Endothelial cell (in vitro differentiated cells): Measurements from ENCODE around the gene HS3ST5. TPM values are rescaled to one million over a fixed set of nuclear protein-coding genes. Genes with fewer than 3 reads are reported as not detected.

Experiments used
- DNase-seq: peaks from one replicate; pipeline ENCODE4 v3.0.0; 2021; ENCODE audit warnings: low spot score
- H3K27ac Mint-ChIP-seq: one replicate; pipeline ENCODE4 v1.8.0; 2021; ENCODE audit warnings: mixed read lengths, inconsistent platforms; ENCODE audit not compliant: unreplicated experiment
- H3K27me3 Mint-ChIP-seq: one replicate; pipeline ENCODE4 v1.8.0; 2021; ENCODE audit warnings: mild to moderate bottlenecking, moderate library complexity, mixed read lengths, inconsistent platforms; ENCODE audit not compliant: unreplicated experiment
- H3K36me3 Mint-ChIP-seq: one replicate; pipeline ENCODE4 v1.8.0; 2021; ENCODE audit warnings: mild to moderate bottlenecking, low read depth, mixed read lengths, inconsistent platforms; ENCODE audit not compliant: unreplicated experiment
- H3K4me1 Mint-ChIP-seq: one replicate; pipeline ENCODE4 v1.8.0; 2021; ENCODE audit warnings: mild to moderate bottlenecking, mixed read lengths, inconsistent platforms; ENCODE audit not compliant: unreplicated experiment
- H3K4me3 Mint-ChIP-seq: one replicate; pipeline ENCODE4 v1.8.0; 2021; ENCODE audit warnings: mild to moderate bottlenecking, mixed read lengths, inconsistent platforms; ENCODE audit not compliant: unreplicated experiment
- H3K9me3 Mint-ChIP-seq: one replicate; pipeline ENCODE4 v1.8.0; 2021; ENCODE audit warnings: mixed read lengths, inconsistent platforms; ENCODE audit not compliant: unreplicated experiment
- total RNA-seq: library from RNA; stranded (reverse); fragmentation: NEBNext Ultra II Directional; extraction: Animal tissue kit (Norgen Biotek cat#: 25700); gene quantifications from one replicate; pipeline ENCODE4 v1.2.1, GENCODE V29; 2021; ENCODE audit not compliant: unreplicated experiment
- TF ChIP-seq, protein P1 (sequence below): fragments of 200-600 bp; sonication (generic); IDR thresholded peaks from one replicate; pipeline ENCODE4 v1.5.0; 2021; ENCODE audit warnings: antibody characterized with exemption; ENCODE audit not compliant: unreplicated experiment

The HS3ST5 gene
- total RNA-seq, 1 donor from 2014 or later, result 0.51 TPM

DNA sequence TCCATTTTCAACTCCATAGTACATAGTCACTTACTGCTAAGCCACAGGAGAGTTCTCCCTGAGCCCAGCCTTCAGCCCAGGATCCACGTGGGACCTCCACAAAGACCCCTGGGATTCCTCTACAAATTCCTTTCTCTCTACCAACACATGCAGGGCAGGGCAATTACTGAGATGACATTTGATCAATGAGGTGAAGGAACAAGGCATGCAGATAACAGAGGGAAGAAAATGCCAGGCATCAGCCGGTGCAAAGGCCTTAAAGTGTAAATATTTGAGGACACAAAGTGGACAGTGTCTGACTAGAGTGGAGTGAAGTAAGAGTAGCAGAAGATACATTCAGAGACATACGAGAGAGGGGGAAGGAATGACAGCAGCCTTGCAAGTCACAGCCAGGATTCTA, 70.2 kb downstream of the HS3ST5 start:
- TF ChIP-seq, protein P1, sequence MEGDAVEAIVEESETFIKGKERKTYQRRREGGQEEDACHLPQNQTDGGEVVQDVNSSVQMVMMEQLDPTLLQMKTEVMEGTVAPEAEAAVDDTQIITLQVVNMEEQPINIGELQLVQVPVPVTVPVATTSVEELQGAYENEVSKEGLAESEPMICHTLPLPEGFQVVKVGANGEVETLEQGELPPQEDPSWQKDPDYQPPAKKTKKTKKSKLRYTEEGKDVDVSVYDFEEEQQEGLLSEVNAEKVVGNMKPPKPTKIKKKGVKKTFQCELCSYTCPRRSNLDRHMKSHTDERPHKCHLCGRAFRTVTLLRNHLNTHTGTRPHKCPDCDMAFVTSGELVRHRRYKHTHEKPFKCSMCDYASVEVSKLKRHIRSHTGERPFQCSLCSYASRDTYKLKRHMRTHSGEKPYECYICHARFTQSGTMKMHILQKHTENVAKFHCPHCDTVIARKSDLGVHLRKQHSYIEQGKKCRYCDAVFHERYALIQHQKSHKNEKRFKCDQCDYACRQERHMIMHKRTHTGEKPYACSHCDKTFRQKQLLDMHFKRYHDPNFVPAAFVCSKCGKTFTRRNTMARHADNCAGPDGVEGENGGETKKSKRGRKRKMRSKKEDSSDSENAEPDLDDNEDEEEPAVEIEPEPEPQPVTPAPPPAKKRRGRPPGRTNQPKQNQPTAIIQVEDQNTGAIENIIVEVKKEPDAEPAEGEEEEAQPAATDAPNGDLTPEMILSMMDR, result no peak
- Mint-ChIP-seq H3K27me3 (no peaks in the 10 kb centered on the region), H3K9me3 (no peaks in the 10 kb centered on the region)

DNA sequence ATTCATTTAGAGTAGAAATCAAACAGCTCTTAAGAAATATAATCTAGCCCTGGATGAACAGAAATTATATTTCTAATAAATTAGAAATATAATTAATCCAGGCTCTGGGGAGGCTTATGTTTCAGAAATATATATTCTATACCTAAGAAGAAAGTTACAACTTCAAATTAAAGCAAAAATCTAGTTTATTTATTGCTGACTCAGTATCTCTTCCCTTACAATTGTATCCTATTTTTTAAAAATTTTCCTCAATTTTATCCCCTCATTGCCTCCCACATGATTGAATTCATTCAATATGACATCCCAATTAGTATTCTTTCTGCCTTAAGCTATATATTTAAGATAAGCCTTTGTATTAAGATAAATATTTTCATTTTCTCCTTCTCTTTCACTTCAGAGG, 71.4 kb downstream of the HS3ST5 start:
- DNase-seq, result no peak
- TF ChIP-seq, protein P1, result no peak
- H3K4me3 Mint-ChIP-seq, result no peak overlapping the region
- no peaks in the 10 kb centered on the region for H3K9me3 Mint-ChIP-seq
- no peak overlapping the region for H3K27ac Mint-ChIP-seq
- H3K4me1 Mint-ChIP-seq, result no peaks in the 10 kb centered on the region
- H3K27me3 Mint-ChIP-seq, result no peaks in the 10 kb centered on the region
- no peaks in the 10 kb centered on the region for H3K36me3 Mint-ChIP-seq

More for the DNA sequence above, 70.2 kb downstream of the HS3ST5 start:
- Mint-ChIP-seq H3K4me1 (peaks cover under 1% of the 10 kb centered on the region), H3K36me3 (no peaks in the 10 kb centered on the region), H3K27ac (no peak overlapping the region), H3K4me3 (no peak overlapping the region)
- DNase-seq, result no peak

DNA sequence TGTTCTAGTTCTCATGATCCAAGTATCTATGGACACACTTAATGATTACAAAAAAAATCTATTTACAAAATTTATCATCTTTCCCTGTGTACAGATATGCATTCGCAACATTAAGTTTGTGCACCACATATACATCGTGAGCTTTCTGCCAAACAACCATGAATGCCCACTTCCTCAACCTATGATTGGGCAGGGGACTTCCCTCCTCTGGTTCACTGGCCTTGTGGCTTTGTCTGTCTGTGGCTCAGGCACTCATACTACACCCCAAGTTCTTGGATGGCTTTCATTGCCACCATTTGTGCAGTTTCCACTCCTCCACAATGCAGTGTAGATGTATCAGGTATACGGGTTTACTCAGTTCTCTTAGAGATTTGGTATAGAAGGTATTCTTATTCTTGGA, 74.9 kb downstream of the HS3ST5 start:
- Mint-ChIP-seq H3K36me3 (no peaks in the 10 kb centered on the region), H3K9me3 (no peaks in the 10 kb centered on the region), H3K4me3 (no peak overlapping the region), H3K27ac (no peak overlapping the region), H3K27me3 (no peaks in the 10 kb centered on the region), H3K4me1 (no peaks in the 10 kb centered on the region)
- DNase-seq, result no peak
- TF ChIP-seq, protein P1, result no peak

DNA sequence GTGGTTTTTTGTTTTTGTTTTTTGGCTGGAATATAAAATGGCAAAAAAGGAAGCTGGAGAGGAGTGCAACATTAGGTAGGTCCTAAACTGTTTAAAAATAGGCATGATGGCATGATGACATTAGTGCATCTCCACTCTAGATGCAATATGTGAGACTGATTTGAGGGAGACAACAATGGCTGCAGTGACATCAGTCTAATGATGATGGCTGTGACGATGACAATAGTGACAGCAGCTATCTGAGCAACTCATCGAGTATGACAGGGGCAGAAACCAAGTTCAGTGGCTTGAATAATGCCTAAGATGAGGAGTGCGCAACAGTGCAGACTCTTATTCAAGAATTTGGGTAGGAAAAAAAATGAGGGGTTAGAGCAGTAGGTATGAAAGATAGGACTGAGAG, 82.0 kb downstream of the HS3ST5 start:
- no peak overlapping the region for H3K4me3 Mint-ChIP-seq
- TF ChIP-seq, protein P1, result no peak
- H3K9me3 Mint-ChIP-seq, result no peaks in the 10 kb centered on the region
- H3K27me3 Mint-ChIP-seq, result no peaks in the 10 kb centered on the region
- DNase-seq, result no peak
- H3K27ac Mint-ChIP-seq, result no peak overlapping the region
- no peaks in the 10 kb centered on the region for H3K4me1 Mint-ChIP-seq
- H3K36me3 Mint-ChIP-seq, result no peaks in the 10 kb centered on the region

DNA sequence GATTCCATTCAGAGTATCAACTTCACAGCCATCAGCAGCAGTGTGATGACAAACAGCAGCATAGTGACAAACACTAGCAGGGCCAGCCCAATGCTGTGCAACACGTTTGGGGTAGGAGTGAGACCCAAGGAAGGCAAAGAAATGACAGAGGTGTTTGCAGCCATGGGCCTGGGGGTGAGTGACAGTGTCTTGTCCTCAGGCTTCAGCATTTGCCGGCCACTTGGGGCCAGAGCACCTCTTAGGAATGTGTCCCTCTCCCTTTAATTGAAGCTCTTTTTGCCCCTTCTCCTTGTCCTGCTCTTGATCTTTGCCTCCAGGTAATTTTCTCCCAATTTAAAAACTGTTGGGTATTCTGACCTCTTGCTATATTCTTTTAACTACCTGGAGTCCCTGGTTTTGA, 84.4 kb downstream of the HS3ST5 start:
- H3K27me3 Mint-ChIP-seq, result no peaks in the 10 kb centered on the region

More for the DNA sequence above, 84.4 kb downstream of the HS3ST5 start:
- Mint-ChIP-seq H3K27ac (no peak overlapping the region), H3K4me3 (no peak overlapping the region), H3K36me3 (no peaks in the 10 kb centered on the region), H3K9me3 (no peaks in the 10 kb centered on the region), H3K4me1 (no peaks in the 10 kb centered on the region)
- no peak for DNase-seq
- TF ChIP-seq, protein P1, result no peak
